Measurements from ENCODE around the gene ENOSF1.

Gene ENOSF1

DNA sequence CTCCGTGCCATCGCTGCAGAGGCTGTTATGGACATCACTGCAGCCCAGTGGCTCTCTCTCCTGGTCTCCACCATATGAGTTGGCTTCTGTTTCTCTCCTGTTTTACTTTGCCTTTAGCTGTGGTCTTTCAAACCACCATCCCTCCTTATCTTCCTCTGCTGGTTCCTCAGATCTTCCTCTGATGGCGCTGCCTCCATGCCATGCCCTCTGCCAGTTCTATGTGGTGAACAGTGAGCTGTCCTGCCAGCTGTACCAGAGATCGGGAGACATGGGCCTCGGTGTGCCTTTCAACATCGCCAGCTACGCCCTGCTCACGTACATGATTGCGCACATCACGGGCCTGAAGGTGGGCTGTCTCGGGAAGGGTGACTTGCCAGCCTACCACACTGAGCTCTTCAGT is 41.9 kb downstream of the ENOSF1 start:
- no peak for DNase-seq

GRCh38 chr18:669077-669476 is 43.4 kb downstream of the ENOSF1 start:
- DNase-seq: no peak

GRCh38 chr18:668260-668659 is 44.2 kb downstream of the ENOSF1 start:
- no peak for DNase-seq

GRCh38 chr18:666628-667027 is 45.8 kb downstream of the ENOSF1 start:
- no peak for DNase-seq

DNA sequence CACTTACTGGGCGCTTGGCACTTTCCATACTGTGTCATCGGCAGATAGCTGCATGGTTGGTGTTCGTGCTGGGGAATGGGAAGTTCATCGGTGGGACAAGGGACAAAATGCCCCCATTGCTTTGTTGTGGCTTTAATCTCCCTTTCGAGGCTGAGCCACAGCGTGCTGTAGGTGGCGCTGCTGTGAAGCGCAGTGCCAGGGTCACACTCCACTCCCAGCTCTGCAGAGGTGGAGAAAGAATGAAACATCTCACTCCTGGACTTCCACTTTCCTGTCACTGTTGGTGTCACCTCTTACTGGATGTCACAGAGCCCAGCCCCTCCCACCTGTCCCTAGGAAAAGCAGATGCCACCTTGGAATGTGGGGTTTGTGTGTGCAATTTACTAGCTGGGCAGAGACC is 46.3 kb downstream of the ENOSF1 start:
- DNase-seq: no peak

GRCh38 chr18:662197-662596 is 50.2 kb downstream of the ENOSF1 start:
- no peak for DNase-seq

DNA sequence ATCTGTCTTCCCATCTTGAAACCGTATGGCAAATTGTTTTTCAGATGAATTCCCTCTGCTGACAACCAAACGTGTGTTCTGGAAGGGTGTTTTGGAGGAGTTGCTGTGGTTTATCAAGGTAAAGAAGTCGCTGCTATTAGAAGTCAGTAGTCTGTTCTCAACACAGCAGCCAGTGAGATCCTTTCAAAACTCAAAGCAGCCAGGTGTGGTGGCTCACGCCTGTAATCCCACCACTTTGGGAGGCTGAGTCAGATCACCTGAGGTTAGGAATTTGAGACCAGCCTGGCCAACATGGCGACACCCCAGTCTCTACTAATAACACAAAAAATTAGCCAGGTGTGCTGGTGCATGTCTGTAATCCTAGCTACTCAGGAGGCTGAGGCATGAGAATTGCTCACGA is 52.8 kb downstream of the ENOSF1 start:
- no peak for DNase-seq

- no peak for DNase-seq
Observed at GRCh38 chr18:658947-659533, 53.4 kb downstream of the ENOSF1 start.

DNA sequence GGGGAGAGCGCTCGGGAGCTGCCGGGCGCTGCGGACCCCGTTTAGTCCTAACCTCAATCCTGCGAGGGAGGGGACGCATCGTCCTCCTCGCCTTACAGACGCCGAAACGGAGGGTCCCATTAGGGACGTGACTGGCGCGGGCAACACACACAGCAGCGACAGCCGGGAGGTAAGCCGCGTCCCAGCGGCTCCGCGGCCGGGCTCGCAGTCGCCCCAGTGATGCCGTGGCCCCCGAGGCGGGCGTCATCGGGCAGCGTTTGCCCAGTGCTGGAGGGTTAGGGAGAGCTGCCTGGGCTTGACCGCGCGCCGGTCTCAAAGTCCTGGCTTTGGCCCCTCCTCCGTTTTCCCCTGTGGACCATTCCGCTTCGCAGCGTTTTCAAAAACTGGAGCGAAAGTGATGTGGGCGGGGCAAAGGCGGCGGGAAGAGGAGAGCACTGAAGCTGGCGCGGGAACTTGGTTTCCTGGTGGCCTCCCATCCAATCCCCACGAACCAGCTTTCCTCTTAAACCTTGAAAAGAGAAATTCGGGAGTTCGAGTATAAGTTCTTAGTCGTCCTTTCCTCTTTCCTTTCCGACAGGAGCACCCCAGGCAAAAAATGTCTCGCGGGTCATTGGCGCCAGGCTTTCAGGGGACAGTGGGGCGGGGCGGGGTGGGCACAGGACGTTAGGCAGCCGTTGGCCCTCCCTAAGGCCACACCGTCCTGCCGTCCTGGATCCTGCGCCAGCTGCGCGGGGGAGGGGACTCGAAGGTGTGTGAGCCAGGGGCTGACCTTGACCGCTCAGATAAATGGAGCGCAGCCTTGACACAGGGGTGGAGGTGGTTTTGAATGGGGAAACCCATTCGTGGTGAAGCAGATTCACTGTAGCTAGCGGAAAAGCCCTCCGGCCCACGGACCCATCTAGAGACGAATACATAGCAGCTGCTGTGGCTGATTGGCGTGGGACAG is 54.2 kb downstream of the ENOSF1 start:
- peak; percentile 51 for DNase-seq

DNA sequence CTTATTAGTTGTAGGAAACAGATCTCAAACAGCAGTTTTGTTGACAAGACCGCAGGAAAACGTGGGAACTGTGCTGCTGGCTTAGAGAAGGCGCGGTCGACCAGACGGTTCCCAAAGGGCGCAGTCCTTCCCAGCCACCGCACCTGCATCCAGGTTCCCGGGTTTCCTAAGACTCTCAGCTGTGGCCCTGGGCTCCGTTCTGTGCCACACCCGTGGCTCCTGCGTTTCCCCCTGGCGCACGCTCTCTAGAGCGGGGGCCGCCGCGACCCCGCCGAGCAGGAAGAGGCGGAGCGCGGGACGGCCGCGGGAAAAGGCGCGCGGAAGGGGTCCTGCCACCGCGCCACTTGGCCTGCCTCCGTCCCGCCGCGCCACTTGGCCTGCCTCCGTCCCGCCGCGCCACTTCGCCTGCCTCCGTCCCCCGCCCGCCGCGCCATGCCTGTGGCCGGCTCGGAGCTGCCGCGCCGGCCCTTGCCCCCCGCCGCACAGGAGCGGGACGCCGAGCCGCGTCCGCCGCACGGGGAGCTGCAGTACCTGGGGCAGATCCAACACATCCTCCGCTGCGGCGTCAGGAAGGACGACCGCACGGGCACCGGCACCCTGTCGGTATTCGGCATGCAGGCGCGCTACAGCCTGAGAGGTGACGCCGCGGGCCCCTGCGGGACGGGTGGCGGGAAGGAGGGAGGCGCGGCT is 55.0 kb downstream of the ENOSF1 start, which contains the start of gene TYMS:
TYMS (plus strand) TSS at position 343 of the 690 bp plus-strand sequence; CDS start at position 433, 90 bp downstream.
- DNase-seq: peak; percentile 65

DNA sequence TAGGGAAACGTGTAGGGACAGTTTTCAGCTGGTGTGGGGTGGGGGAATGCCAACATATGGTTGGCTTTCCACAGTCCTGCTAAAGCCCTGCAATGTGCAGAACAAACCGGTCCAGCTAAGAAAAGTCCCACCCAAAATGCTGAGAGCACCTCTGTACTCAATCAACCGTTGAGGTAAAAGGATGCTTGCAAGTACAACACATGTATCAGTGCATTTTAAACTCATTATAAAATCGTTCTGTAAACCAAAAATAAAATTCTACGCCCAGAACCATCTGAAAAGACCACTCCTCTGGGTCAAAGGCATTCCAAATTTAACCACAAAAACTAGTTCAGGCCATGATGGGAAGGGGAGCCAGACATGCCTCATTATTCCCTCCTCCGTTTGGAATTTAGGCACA is 57.0 kb downstream of the ENOSF1 start:
- no peak for DNase-seq

DNA sequence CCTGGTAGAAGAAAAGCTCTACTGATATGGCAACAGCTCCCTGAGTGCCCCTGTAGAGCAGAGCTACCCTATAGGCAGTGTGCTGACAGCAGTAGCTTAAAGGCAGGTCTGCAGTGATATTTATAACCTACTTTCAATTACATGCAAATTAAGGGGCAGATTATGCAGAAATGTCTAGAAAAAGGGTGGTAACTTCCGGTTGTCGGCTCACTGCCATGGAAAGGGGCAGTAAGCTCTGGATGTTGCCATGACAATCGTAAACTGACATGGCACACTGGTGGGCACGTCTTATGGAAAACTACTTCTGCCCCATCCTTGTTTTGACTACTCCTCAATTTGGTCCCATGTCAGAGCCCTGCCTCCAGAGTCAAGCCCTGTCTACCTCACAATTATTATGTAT is 57.8 kb downstream of the ENOSF1 start:
- no peak for DNase-seq

DNA sequence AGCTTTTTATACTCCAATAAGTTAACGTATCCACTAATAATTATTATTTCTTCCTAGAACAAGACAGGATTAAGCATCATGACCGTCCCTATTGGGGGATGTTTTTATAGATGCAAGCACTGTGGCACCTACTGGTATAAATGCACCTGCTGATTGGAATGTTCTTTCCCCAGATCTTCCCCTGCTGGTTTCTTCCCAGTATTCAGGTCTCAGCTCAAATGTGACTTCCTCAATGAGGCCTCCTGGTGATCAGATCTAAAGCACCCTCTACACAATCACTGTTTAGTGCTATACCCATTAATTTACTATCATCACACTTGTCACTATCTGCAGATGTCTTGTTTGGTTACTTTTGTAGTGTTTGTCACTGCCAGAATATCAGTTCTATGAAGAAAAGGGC is 58.9 kb downstream of the ENOSF1 start:
- DNase-seq: no peak

- DNase-seq: no peak
Observed at GRCh38 chr18:652131-652530, 60.3 kb downstream of the ENOSF1 start.

- no peak for DNase-seq
Observed at GRCh38 chr18:650428-650858, 62.0 kb downstream of the ENOSF1 start.

DNA sequence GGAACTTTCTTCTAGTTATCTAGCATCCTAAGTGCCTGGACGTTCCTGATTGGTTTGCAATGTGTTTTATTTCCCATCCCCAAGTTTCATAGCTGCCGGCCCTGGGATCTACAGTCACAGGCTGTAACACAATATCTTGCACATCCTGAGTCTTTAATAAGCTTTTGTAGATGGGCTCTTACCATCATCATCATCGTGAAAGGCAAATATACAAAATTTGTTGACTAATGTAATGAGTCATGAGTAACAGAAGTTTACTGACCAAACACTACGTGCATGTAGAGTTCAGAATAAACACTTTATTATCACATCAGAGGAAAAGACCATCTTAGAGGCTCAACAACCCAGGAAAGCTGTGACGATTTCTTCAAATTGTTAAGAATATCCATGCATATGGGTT is 63.1 kb downstream of the ENOSF1 start:
- no peak for DNase-seq

DNA sequence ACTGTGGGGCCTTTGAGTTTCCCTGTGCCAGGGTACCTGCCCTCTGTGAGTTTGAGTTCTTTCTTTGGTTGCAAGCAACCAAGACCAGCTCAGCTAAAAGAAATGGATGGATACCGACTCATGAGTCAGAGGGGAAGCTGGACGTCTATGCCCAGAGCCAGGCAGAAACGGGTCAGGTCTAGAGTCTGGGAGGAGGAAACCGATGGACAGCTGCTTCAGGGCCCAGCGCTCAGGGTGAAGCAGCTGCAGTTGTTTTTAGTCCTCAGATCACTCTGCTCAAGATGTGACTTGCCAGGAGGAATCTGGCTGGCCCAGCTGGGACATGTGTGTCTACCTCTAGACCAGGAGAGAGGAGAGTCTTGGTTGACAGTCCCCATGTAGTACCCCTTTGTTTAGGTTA is 65.1 kb downstream of the ENOSF1 start:
- DNase-seq: no peak

DNA sequence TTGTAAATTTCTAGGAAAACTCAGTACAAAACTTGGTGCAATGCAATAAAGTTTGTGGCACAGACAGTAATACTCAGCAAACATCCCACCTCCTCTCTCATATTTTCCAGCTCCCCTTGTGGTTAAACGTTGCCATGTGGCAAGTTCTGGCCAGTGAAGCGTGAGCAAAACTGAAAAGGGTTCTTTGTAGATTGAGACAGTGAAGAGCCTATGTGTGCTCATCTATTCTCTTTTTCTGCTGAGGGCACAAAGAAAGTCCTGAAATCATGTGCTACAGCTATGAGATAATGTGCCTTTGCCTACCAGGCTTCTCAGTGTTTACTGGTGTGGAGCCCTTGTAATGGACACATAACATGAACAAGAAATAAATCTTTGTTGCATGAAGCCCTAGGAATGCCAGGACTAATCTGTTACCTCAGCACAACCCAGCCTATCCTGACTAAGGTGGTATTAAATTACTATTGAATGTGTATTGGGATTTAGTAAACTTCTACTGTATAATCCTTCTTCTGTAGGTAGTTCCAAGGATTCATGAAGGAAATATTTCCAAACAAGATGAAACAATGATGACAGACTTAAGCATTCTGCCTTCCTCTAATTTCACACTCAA is 67.9 kb downstream of the ENOSF1 start:
- no peak for DNase-seq

GRCh38 chr18:641224-641623 is 71.2 kb downstream of the ENOSF1 start:
- no peak for DNase-seq

GRCh38 chr18:635171-635570 is 77.3 kb downstream of the ENOSF1 start:
- no peak for DNase-seq

- no peak for DNase-seq
Observed at GRCh38 chr18:634551-635045, 77.8 kb downstream of the ENOSF1 start.

DNA sequence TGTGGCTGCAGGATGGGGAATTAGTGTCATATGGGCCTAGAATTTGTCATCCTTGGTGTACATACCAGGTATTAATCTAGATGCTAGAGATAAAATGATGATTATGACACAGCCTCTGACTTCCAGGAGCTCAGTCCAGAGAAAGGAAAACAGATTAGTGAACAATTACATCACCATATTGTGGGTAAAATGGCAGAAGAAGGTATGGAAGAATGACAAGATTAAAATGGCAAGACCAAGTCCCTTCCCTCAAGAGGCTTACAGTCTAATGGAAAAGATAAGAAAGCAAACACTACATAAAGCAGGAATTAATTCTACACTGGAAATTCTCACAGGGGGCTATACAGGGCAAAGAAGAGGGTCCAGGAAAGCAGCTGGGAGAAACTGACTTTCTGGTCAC is 80.9 kb downstream of the ENOSF1 start:
- DNase-seq: no peak

Measured in DMS 273 treated with DMSO at 0.1 percent for 48 hours (cell line).